Hepatocyte (in vitro differentiated cells): ENCODE measurements around the gene SYCN. TPM values are rescaled to one million over a fixed set of nuclear protein-coding genes. Genes with fewer than 3 reads are reported as not detected.

Source experiments
- DNase-seq: peaks from one replicate; pipeline ENCODE4 v3.0.0-alpha.2; 2016; ENCODE audit warnings: low spot score
- H2AFZ ChIP-seq: fragments of 200-600 bp; sonication (generic); 2 replicates; pipeline ENCODE4 v1.6.0; 2016; ENCODE audit warnings: antibody characterized with exemption, mild to moderate bottlenecking
- H3K27ac ChIP-seq: fragments of 200-600 bp; sonication (generic); 2 replicates; pipeline ENCODE4 v1.5.1; 2016; ENCODE audit warnings: mild to moderate bottlenecking
- H3K27me3 ChIP-seq: fragments of 200-600 bp; sonication (generic); 2 replicates; pipeline ENCODE4 v1.6.1; 2016
- H3K36me3 ChIP-seq: fragments of 200-600 bp; sonication (generic); replicated peaks from 2 replicates; pipeline ENCODE4 v1.5.1; 2016; ENCODE audit warnings: low read depth; ENCODE audit not compliant: insufficient read depth
- H3K4me1 ChIP-seq: fragments of 200-600 bp; sonication (generic); 2 replicates; pipeline ENCODE4 v1.5.1; 2016; ENCODE audit warnings: mild to moderate bottlenecking, moderate library complexity; ENCODE audit not compliant: insufficient read depth
- H3K4me2 ChIP-seq: fragments of 200-600 bp; sonication (generic); 2 replicates; pipeline ENCODE4 v1.6.0; 2016
- H3K4me3 ChIP-seq: fragments of 200-600 bp; sonication (generic); 2 replicates; pipeline ENCODE4 v1.5.1; 2016; ENCODE audit warnings: mild to moderate bottlenecking
- H3K79me2 ChIP-seq: fragments of 200-600 bp; sonication (generic); 2 replicates; pipeline ENCODE4 v1.6.0; 2017; ENCODE audit warnings: mild to moderate bottlenecking
- H3K9me2 ChIP-seq: fragments of 200-600 bp; sonication (generic); replicated peaks from 2 replicates; pipeline ENCODE4 v1.6.0; 2017; ENCODE audit warnings: mild to moderate bottlenecking; ENCODE audit not compliant: insufficient read depth
- H3K9me3 ChIP-seq: fragments of 200-600 bp; sonication (generic); 2 replicates; pipeline ENCODE4 v1.5.1; 2016; ENCODE audit warnings: low read depth, mild to moderate bottlenecking
- H4K20me1 ChIP-seq: fragments of 200-600 bp; sonication (generic); 2 replicates; pipeline ENCODE4 v1.6.0; 2016; ENCODE audit warnings: mild to moderate bottlenecking; ENCODE audit not compliant: insufficient read depth, poor library complexity, severe bottlenecking
- EZH2 ChIP-seq: fragments of 200-600 bp; sonication (generic); IDR thresholded peaks from 2 replicates; pipeline ENCODE4 v1.6.1; 2016; ENCODE audit warnings: antibody characterized with exemption, mild to moderate bottlenecking, borderline replicate concordance
- EZH2phosphoT487 ChIP-seq: fragments of 200-600 bp; sonication (generic); IDR thresholded peaks from one replicate; pipeline ENCODE4 v1.6.1; 2018; ENCODE audit warnings: antibody characterized with exemption, mild to moderate bottlenecking, low read depth, moderate library complexity; ENCODE audit not compliant: unreplicated experiment, severe bottlenecking
- WGBS: methylation state at CpG from one replicate; pipeline ENCODE4 v1.1.6; 2016; ENCODE audit warnings: low lambda C conversion rate; ENCODE audit errors: missing lambda C conversion rate; 5-methylcytosine and 5-hydroxymethylcytosine counted together
- polyA plus RNA-seq: library from polyadenylated mRNA; unstranded; fragments of >200 nt; fragmentation: Nextera tagmentation; extraction: Ambion mirVana; gene quantifications from 2 replicates; pipeline ENCODE4 v1.2.1, GENCODE V29; 2016
- total RNA-seq: library from RNA; depleted of rRNA; stranded (reverse); fragments of >200 nt; gene quantifications from 2 replicates; pipeline ENCODE4 v1.2.3, GENCODE V29; 2014
- TF ChIP-seq, protein P1 (sequence below): fragments of 200-600 bp; sonication (generic); IDR thresholded peaks from 2 replicates; pipeline ENCODE4 v1.5.1; 2016; ENCODE audit warnings: antibody characterized with exemption, mild to moderate bottlenecking; ENCODE audit not compliant: poor library complexity

SYCN gene
- total and polyA plus RNA-seq, 2 experiments from 2014 or later: 0.37 to 2.5 TPM

DNA sequence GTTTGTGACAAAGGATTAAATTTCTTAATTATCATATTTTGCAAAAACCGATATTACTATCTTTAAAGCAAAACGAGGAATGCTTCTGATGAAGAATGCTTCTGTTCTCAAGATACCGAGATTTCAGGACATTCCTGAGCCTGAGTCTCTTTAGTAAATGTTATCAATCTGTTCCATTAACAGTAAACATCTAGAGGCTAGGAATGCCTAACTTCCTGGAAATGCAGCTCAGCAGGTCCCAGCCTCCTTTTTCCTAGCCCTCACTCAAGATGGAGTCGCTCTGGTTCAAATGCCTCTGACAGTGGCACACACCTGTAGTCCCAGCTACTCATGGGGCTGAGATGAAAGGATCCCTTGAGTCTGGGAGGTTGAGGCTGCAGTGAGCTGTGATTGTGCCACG, 47.0 kb upstream of the SYCN start:
- no peaks in the 10 kb centered on the region for H3K36me3 ChIP-seq
- H3K79me2 ChIP-seq: no peaks in the 10 kb centered on the region
- no peaks in the 10 kb centered on the region for H3K9me2 ChIP-seq
- H3K4me2 ChIP-seq: no peak overlapping the region
- H3K4me3 ChIP-seq: no peak overlapping the region
- DNase-seq: no peak
- peaks cover 29% of the 10 kb centered on the region for H3K27me3 ChIP-seq
- no peak overlapping the region for H2AFZ ChIP-seq
- no peaks in the 10 kb centered on the region for H4K20me1 ChIP-seq
- H3K9me3 ChIP-seq: no peaks in the 10 kb centered on the region
- TF ChIP-seq EZH2: no peak
- TF ChIP-seq EZH2phosphoT487: no peak
- TF ChIP-seq, protein P1, sequence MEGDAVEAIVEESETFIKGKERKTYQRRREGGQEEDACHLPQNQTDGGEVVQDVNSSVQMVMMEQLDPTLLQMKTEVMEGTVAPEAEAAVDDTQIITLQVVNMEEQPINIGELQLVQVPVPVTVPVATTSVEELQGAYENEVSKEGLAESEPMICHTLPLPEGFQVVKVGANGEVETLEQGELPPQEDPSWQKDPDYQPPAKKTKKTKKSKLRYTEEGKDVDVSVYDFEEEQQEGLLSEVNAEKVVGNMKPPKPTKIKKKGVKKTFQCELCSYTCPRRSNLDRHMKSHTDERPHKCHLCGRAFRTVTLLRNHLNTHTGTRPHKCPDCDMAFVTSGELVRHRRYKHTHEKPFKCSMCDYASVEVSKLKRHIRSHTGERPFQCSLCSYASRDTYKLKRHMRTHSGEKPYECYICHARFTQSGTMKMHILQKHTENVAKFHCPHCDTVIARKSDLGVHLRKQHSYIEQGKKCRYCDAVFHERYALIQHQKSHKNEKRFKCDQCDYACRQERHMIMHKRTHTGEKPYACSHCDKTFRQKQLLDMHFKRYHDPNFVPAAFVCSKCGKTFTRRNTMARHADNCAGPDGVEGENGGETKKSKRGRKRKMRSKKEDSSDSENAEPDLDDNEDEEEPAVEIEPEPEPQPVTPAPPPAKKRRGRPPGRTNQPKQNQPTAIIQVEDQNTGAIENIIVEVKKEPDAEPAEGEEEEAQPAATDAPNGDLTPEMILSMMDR: no peak
- peaks cover 4% of the 10 kb centered on the region for H3K4me1 ChIP-seq
- 58% methylated on average over 5 of the region's 5 CpGs for WGBS
- no peak overlapping the region for H3K27ac ChIP-seq

DNA sequence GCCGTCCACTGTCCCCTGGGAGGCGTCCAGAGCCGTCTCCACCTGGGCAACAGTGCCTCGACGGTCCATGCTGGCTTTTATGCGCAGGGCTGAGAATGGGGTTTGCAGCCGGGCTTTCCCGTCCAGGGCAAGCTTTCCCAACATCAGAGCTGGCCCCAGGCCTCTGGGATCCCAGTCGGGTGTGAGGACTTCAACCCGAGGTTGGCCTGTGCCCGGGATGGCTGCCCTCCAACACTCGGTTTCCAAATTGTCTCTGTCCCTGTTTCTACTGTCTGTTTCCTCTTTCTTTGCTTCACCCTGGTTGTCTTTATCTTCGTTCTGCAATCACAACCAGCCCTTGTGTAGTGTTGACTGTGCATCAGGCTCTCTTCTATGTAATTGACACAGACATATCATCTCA, 44.7 kb upstream of the SYCN start, which contains the start of gene IFNL4:
TSS of gene IFNL4 (minus strand) at position 51 of the 400 bp plus-strand sequence.
- H3K4me2 ChIP-seq: peak within 1 kb of the TSS; percentile 69
- H3K9me2 ChIP-seq: no peaks in the 10 kb centered on the region
- no peak for DNase-seq
- TF ChIP-seq, protein P1: no peak
- TF ChIP-seq EZH2phosphoT487 (no peak), EZH2 (no peak)
- no peak within 1 kb of the TSS for H3K4me3 ChIP-seq
- H3K9me3 ChIP-seq: no peaks in the 10 kb centered on the region
- H3K79me2 ChIP-seq: no peaks in the 10 kb centered on the region
- no peaks in the 10 kb centered on the region for H4K20me1 ChIP-seq
- peaks cover 29% of the 10 kb centered on the region for H3K27me3 ChIP-seq
- H3K4me1 ChIP-seq: peaks cover 4% of the 10 kb centered on the region
- 78% methylated on average over 13 of the region's 13 CpGs for WGBS
- no peak within 1 kb of the TSS for H3K27ac ChIP-seq
- H3K36me3 ChIP-seq: no peaks in the 10 kb centered on the region
- H2AFZ ChIP-seq: no peak within 1 kb of the TSS

DNA sequence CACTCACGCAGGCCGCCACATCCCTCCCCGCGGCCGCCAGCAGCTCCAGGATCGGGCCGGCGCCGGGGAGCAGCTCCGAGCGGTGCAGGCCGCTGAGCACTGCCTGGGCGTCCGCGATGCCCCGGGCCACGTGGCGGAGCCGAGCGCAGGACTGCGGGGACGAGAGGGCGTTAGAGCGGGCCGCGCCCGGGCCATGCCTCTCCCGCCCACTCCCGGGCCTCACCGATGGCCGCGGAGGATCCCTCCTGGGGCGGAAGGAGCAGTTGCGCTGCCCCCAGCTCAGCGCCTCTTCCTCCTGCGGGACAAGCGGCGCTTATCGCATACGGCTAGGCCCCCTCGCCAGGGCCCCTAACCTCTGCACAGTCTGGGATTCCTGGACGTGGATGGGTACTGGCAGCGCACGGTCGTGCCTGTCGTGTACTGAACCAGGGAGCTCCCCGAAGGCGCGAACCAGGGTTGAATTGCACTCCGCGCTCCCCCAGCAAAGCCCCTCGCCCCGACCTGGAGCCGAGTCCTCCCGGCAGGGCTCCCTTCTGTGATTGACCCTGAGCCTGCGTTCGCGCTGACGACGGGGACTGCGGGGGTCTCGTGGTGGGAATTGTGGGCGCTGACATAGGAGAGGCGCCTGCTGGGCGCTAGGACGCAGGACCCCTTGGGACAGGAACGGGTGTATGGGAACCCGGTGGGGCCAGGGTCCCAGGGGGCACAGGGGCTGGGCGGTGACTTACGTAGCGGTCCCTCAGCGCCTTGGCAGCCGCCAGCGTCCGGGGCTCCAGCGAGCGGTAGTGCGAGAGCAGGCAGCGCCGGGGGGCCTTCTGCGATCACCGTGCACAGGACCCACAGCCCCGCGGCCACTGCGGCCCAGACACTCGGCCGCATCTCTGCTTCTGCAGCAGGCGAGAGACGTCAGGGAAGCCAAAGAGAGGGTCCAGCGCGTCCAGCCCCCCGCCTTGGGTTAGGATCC, 43.9 kb upstream of the SYCN start:
- DNase-seq: peak; percentile 53
- peaks cover 4% of the 10 kb centered on the region for H3K4me1 ChIP-seq
- no peaks in the 10 kb centered on the region for H4K20me1 ChIP-seq
- H3K27me3 ChIP-seq: peaks cover 29% of the 10 kb centered on the region
- WGBS: 17% methylated on average over 73 of the region's 92 CpGs
- H3K79me2 ChIP-seq: no peaks in the 10 kb centered on the region
- no peaks in the 10 kb centered on the region for H3K9me2 ChIP-seq
- no peaks in the 10 kb centered on the region for H3K36me3 ChIP-seq
- no peak overlapping the region for H2AFZ ChIP-seq
- no peak overlapping the region for H3K4me3 ChIP-seq
- TF ChIP-seq, protein P1: no peak
- TF ChIP-seq EZH2phosphoT487: no peak
- peak; percentile 87 for TF ChIP-seq EZH2
- no peak overlapping the region for H3K27ac ChIP-seq
- H3K9me3 ChIP-seq: no peaks in the 10 kb centered on the region
- peak overlapping the region; percentile 69 for H3K4me2 ChIP-seq
